ENCODE data around the gene FREM2. TPM values are rescaled to one million over a fixed set of nuclear protein-coding genes. Genes with fewer than 3 reads are reported as not detected.

Gene FREM2
- total RNA-seq, 1 donor from 2014 or later, result 4.6 TPM

- Mint-ChIP-seq H3K27ac (ENCODE audit: unreplicated experiment) (no peak overlapping the region), H3K4me3 (ENCODE audit: unreplicated experiment) (no peak overlapping the region), H3K36me3 (ENCODE audit: low read depth, unreplicated experiment) (no peaks in the 10 kb centered on the region), H3K4me1 (ENCODE audit: unreplicated experiment) (peaks cover 3% of the 10 kb centered on the region), H3K9me3 (ENCODE audit: unreplicated experiment) (no peaks in the 10 kb centered on the region), H3K27me3 (ENCODE audit: unreplicated experiment) (no peaks in the 10 kb centered on the region)
- TF ChIP-seq, protein P1, sequence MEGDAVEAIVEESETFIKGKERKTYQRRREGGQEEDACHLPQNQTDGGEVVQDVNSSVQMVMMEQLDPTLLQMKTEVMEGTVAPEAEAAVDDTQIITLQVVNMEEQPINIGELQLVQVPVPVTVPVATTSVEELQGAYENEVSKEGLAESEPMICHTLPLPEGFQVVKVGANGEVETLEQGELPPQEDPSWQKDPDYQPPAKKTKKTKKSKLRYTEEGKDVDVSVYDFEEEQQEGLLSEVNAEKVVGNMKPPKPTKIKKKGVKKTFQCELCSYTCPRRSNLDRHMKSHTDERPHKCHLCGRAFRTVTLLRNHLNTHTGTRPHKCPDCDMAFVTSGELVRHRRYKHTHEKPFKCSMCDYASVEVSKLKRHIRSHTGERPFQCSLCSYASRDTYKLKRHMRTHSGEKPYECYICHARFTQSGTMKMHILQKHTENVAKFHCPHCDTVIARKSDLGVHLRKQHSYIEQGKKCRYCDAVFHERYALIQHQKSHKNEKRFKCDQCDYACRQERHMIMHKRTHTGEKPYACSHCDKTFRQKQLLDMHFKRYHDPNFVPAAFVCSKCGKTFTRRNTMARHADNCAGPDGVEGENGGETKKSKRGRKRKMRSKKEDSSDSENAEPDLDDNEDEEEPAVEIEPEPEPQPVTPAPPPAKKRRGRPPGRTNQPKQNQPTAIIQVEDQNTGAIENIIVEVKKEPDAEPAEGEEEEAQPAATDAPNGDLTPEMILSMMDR (IDR thresholded peaks at IDR 0.05; ENCODE audit: unreplicated experiment), result no peak
- DNase-seq (ENCODE audit: low spot score), result no peak
Observed at GRCh38 chr13:38674208-38674607, 12.7 kb upstream of the FREM2 start.

DNA sequence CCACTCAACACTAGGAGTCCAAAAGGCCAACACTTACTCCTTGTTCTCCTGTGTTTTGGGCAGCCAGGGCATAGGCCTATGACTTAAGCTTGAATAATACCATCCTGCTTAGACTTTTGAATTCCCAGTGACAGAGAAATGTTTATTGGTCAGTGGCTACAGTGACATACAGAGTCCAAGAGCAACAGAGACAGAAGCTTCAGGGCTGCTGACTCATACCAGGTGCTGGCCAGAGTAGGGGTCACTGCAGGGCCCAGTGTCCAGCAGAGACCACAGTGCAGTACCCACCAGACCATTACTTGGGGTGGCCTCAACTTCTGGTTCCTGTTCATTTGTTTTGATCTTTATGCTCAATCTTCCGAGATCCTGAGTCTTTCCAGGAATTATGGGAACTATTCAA, 6.0 kb upstream of the FREM2 start:
- Mint-ChIP-seq H3K36me3 (ENCODE audit: low read depth, unreplicated experiment) (no peaks in the 10 kb centered on the region), H3K27ac (ENCODE audit: unreplicated experiment) (no peak overlapping the region)

GRCh38 chr13:38684714-38685113, 2.2 kb upstream of the FREM2 start:
- H3K27me3 Mint-ChIP-seq (ENCODE audit: unreplicated experiment), result peaks cover 8% of the 10 kb centered on the region
- no peaks in the 10 kb centered on the region for H3K9me3 Mint-ChIP-seq (ENCODE audit: unreplicated experiment)
- DNase-seq (ENCODE audit: low spot score), result no peak
- H3K4me3 Mint-ChIP-seq (ENCODE audit: unreplicated experiment), result no peak overlapping the region
- no peak overlapping the region for H3K27ac Mint-ChIP-seq (ENCODE audit: unreplicated experiment)
- H3K4me1 Mint-ChIP-seq (ENCODE audit: unreplicated experiment), result peaks cover 3% of the 10 kb centered on the region
- TF ChIP-seq, protein P1 (IDR thresholded peaks at IDR 0.05; ENCODE audit: unreplicated experiment), result no peak
- no peaks in the 10 kb centered on the region for H3K36me3 Mint-ChIP-seq (ENCODE audit: low read depth, unreplicated experiment)

More for the DNA sequence above, 6.0 kb upstream of the FREM2 start:
- peaks cover 3% of the 10 kb centered on the region for H3K27me3 Mint-ChIP-seq (ENCODE audit: unreplicated experiment)
- no peak overlapping the region for H3K4me3 Mint-ChIP-seq (ENCODE audit: unreplicated experiment)
- DNase-seq (ENCODE audit: low spot score), result no peak
- TF ChIP-seq, protein P1 (IDR thresholded peaks at IDR 0.05; ENCODE audit: unreplicated experiment), result no peak
- no peaks in the 10 kb centered on the region for H3K9me3 Mint-ChIP-seq (ENCODE audit: unreplicated experiment)
- H3K4me1 Mint-ChIP-seq (ENCODE audit: unreplicated experiment), result peaks cover 5% of the 10 kb centered on the region

- Mint-ChIP-seq H3K9me3 (ENCODE audit: unreplicated experiment) (no peaks in the 10 kb centered on the region), H3K36me3 (ENCODE audit: low read depth, unreplicated experiment) (no peaks in the 10 kb centered on the region), H3K4me1 (ENCODE audit: unreplicated experiment) (peaks cover 3% of the 10 kb centered on the region), H3K27ac (ENCODE audit: unreplicated experiment) (no peak overlapping the region), H3K4me3 (ENCODE audit: unreplicated experiment) (no peak overlapping the region), H3K27me3 (ENCODE audit: unreplicated experiment) (peaks cover 8% of the 10 kb centered on the region)
- TF ChIP-seq, protein P1 (IDR thresholded peaks at IDR 0.05; ENCODE audit: unreplicated experiment), result no peak
- DNase-seq (ENCODE audit: low spot score), result no peak
Observed at GRCh38 chr13:38685431-38685830, 1.4 kb upstream of the FREM2 start.

DNA sequence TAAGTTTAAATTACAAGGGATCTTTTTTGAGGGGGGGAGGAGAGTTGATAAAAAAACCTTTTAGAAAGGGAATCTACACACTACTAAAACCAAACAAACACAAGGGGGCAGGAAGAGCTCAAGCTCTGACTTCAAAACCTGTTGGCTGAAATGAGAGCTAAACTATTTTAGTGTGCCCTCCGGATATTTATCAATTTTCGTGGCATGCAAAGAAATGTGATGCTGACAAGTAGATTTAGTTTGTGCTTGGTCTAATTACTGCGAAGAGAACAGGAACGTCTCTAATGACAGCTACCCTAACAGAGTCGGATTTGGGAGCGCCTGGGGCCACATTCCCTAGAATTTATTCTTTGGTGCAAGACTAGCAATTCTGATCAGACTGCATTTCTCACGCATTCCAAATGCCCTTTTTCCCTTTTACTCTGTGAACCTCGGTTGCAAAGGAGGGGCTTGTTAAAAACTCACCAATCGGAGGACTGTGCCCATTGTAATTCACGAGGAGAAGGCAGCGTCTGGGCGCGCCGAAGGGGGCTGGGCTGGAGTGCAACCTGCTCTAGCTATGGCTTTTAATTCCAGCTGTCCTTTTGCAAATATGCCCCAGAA, 802 bp upstream of the FREM2 start:
- Mint-ChIP-seq H3K4me3 (ENCODE audit: unreplicated experiment) (peak overlapping the region; percentile 93), H3K27me3 (ENCODE audit: unreplicated experiment) (peaks cover 8% of the 10 kb centered on the region), H3K36me3 (ENCODE audit: low read depth, unreplicated experiment) (no peaks in the 10 kb centered on the region), H3K9me3 (ENCODE audit: unreplicated experiment) (no peaks in the 10 kb centered on the region), H3K4me1 (ENCODE audit: unreplicated experiment) (peaks cover 3% of the 10 kb centered on the region), H3K27ac (ENCODE audit: unreplicated experiment) (no peak overlapping the region)
- DNase-seq (ENCODE audit: low spot score), result peak; percentile 34
- TF ChIP-seq, protein P1 (IDR thresholded peaks at IDR 0.05; ENCODE audit: unreplicated experiment), result no peak

All from endothelial cell (in vitro differentiated cells).